ENCODE results near the gene MCOLN3.
"Not testable (repeated sequence)": the region's sequence is repeated elsewhere in the genome, so short reads cannot be mapped to it uniquely, and the experiment has no call there.

DNA sequence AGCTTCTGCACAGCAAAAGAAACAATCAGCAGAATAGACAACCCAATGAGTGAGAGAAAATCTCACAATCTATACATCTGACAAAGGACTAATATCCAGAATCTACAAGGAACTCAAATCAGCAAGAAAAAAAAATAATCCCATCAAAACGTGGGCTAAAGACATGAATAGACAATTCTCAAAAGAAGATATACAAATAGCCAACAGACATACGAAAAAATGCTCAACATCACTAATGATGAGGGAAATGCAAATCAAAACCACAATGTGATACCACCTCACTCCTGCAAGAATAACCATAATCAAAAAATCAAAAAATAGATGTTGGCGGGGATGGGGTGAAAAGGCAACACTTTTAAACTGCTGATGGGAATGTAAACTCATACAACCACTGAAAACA is 61.7 kb downstream of the MCOLN3 start:
- not testable (repeated sequence) for TF ChIP-seq POLR2A (IDR thresholded peaks at IDR 0.05)
- TF ChIP-seq, protein P1, sequence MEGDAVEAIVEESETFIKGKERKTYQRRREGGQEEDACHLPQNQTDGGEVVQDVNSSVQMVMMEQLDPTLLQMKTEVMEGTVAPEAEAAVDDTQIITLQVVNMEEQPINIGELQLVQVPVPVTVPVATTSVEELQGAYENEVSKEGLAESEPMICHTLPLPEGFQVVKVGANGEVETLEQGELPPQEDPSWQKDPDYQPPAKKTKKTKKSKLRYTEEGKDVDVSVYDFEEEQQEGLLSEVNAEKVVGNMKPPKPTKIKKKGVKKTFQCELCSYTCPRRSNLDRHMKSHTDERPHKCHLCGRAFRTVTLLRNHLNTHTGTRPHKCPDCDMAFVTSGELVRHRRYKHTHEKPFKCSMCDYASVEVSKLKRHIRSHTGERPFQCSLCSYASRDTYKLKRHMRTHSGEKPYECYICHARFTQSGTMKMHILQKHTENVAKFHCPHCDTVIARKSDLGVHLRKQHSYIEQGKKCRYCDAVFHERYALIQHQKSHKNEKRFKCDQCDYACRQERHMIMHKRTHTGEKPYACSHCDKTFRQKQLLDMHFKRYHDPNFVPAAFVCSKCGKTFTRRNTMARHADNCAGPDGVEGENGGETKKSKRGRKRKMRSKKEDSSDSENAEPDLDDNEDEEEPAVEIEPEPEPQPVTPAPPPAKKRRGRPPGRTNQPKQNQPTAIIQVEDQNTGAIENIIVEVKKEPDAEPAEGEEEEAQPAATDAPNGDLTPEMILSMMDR (IDR thresholded peaks at IDR 0.05): not testable (repeated sequence)

Data from breast epithelium (tissue), 3 donors.